Measurements from ENCODE around the gene SYF2. TPM values are rescaled to one million over a fixed set of nuclear protein-coding genes. Genes with fewer than 3 reads are reported as not detected.
A peak's percentile ranks its signal among the peaks of the same experiment; 100 is the strongest.

The SYF2 gene
- total RNA-seq, 1 donor from 2014 or later, result 38.8 TPM

GRCh38 chr1:25257196-25257595 lies 24.9 kb upstream of the SYF2 start:
- H3K36me3 ChIP-seq, result no peaks in the 10 kb centered on the region
- TF ChIP-seq, protein P1, sequence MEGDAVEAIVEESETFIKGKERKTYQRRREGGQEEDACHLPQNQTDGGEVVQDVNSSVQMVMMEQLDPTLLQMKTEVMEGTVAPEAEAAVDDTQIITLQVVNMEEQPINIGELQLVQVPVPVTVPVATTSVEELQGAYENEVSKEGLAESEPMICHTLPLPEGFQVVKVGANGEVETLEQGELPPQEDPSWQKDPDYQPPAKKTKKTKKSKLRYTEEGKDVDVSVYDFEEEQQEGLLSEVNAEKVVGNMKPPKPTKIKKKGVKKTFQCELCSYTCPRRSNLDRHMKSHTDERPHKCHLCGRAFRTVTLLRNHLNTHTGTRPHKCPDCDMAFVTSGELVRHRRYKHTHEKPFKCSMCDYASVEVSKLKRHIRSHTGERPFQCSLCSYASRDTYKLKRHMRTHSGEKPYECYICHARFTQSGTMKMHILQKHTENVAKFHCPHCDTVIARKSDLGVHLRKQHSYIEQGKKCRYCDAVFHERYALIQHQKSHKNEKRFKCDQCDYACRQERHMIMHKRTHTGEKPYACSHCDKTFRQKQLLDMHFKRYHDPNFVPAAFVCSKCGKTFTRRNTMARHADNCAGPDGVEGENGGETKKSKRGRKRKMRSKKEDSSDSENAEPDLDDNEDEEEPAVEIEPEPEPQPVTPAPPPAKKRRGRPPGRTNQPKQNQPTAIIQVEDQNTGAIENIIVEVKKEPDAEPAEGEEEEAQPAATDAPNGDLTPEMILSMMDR (IDR thresholded peaks at IDR 0.05), result no peak
- no peak overlapping the region for H3K27ac ChIP-seq
- no peaks in the 10 kb centered on the region for H3K4me1 ChIP-seq
- DNase-seq, result no peak
- H3K9me3 ChIP-seq, result no peaks in the 10 kb centered on the region
- H3K27me3 ChIP-seq, result no peaks in the 10 kb centered on the region
- intact Hi-C loops (cut with DNase I), result no loop called here
- H3K4me3 ChIP-seq, result no peak overlapping the region
- no peak for ATAC-seq

GRCh38 chr1:25256578-25256965 lies 24.3 kb upstream of the SYF2 start:
- intact Hi-C loops (cut with DNase I), result no loop called here
- no peak overlapping the region for H3K4me3 ChIP-seq
- H3K27me3 ChIP-seq, result no peaks in the 10 kb centered on the region
- H3K27ac ChIP-seq, result no peak overlapping the region
- no peaks in the 10 kb centered on the region for H3K4me1 ChIP-seq
- TF ChIP-seq, protein P1 (IDR thresholded peaks at IDR 0.05), result no peak
- no peaks in the 10 kb centered on the region for H3K36me3 ChIP-seq
- DNase-seq (no peak), ATAC-seq (no peak)
- no peaks in the 10 kb centered on the region for H3K9me3 ChIP-seq

DNA sequence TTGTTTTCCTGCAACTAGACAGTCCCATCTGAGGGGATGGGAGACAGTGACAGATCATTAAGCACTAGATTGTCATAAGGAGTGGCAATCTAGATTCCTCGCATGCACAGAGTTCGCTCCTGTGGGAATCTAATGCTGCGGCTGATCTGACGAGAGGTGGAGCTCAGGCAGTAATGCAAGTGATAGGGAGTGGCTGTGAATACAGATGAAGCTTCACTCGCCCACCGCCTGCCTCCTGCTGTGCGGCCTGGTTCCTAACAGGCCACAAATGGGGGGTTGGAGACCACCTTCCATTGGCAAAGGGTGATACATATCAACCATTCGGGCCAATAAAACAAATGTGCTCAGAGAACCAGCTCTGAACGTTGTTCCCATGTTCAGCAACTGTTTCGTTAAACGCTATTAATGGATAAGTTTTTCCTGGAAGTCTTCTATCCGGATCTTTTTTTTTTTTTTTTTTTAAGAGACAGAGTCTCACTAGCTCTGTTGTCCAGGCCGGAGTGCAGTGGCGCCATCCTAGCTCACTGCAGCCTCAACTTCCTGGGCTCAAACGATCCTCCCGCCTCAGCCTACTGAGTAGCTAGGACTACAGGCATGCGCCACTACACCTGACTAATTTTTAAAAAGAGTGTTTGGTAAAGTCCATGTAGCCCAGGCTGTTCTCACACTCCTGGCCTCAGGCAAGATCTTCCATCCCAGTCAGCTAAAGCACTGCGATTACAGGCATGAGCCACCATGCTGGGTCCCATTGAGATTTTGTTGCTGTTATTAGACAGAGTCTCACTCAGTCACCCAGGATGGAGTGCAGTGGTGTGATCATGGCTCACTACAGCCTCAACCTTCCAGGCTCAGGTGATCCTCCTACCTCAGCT lies 23.6 kb upstream of the SYF2 start:
- H3K4me3 ChIP-seq, result no peak overlapping the region
- intact Hi-C loops (cut with DNase I), result no loop called here
- H3K36me3 ChIP-seq, result no peaks in the 10 kb centered on the region
- TF ChIP-seq, protein P1 (IDR thresholded peaks at IDR 0.05), result no peak
- ATAC-seq (no peak), DNase-seq (no peak)
- H3K27ac ChIP-seq, result no peak overlapping the region
- H3K4me1 ChIP-seq, result no peaks in the 10 kb centered on the region
- no peaks in the 10 kb centered on the region for H3K9me3 ChIP-seq
- H3K27me3 ChIP-seq, result no peaks in the 10 kb centered on the region

DNA sequence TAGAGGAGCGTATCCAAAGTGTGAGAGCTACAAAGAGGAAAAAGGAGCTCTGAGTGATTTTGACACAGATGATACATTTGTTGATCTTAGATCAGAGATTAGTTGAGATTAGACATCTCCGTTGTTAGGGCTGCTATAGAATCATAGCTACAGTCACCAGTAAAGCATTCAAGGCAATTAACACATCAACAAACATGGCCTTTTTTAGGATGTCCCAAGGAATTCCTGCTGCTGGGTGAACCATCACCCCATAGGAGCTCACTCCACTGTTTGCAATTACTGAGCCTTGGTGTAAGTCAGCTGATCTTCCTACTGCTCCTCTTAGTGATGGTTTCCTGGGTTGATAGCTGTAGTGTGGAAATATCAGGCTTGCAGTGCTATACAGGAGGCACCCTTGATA lies 21.6 kb upstream of the SYF2 start:
- intact Hi-C loops (cut with DNase I), result no loop called here
- DNase-seq (no peak), ATAC-seq (no peak)
- Histone ChIP-seq H3K27ac (no peak overlapping the region), H3K4me3 (no peak overlapping the region), H3K27me3 (no peaks in the 10 kb centered on the region), H3K4me1 (no peaks in the 10 kb centered on the region), H3K36me3 (no peaks in the 10 kb centered on the region), H3K9me3 (no peaks in the 10 kb centered on the region)
- TF ChIP-seq, protein P1 (IDR thresholded peaks at IDR 0.05), result no peak

DNA sequence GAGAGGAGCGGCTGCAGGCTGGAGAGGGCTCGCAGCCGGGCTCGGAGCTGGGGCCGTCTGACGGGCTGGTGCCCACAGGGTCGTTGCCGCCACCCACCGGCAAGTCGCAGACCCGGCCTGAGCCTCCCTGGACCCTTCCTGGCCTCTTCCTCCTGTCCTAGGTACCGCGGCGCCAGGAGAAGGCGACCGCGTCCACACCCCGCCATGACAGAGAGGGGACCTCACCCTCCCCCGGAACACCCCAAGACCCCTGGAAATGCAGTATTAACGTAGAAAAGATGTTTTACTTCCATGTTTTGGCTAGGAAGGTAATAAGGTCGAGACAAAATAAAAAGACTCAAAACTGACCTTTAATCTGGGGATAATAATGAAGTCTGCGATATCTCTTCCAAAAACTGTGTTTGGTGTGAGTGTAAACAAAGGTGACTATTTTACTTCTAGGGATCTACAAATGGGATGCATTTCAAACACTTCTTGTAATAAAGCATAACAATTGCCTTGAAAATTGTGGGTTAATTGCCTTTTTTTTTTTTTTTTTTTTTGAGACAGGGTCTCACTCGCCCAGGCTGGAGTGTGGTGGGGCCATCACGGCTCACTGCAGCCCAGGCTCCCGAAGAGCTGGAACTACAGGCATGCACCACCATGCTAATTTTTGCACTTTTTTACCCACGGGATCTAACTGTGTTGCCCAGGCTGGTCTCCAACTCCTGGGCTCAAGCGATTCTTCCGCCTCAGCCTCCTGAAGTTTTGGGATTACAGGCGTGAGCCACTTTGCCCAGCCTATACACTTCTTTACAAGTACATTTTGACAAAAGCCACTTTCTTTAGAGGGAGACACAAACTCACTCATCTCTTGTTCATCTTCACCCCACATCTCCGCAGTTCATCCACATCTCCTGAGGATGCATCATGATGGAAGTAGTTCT lies 15.8 kb upstream of the SYF2 start:
- Histone ChIP-seq H3K36me3 (peaks cover 36% of the 10 kb centered on the region), H3K27me3 (no peaks in the 10 kb centered on the region), H3K4me3 (peak overlapping the region; percentile 93), H3K27ac (peak overlapping the region; percentile 99), H3K9me3 (no peaks in the 10 kb centered on the region), H3K4me1 (peaks cover 28% of the 10 kb centered on the region)
- no peak for ATAC-seq
- no peak for DNase-seq
- intact Hi-C loops (cut with DNase I), result no loop called here
- TF ChIP-seq, protein P1 (IDR thresholded peaks at IDR 0.05), result peak; percentile 13
